Erythroblast (primary cell): Measurements from ENCODE around the gene DIAPH3.

Experiments
- GATA1 ChIP-seq: IDR thresholded peaks from 2 replicates; pipeline ENCODE4 v1.6.1; 2011; ENCODE audit warnings: low read depth, mild to moderate bottlenecking, control low read depth, low read length, moderate library complexity
- POLR2A ChIP-seq: IDR thresholded peaks from 2 replicates; pipeline ENCODE4 v1.6.1; 2011; ENCODE audit warnings: mild to moderate bottlenecking, low read length

- TF ChIP-seq POLR2A (no peak), GATA1 (no peak)
Observed at GRCh38 chr13:59754411-59754810, 409.3 kb downstream of the DIAPH3 start.
